ENCODE measurements around the gene MAP3K21. TPM values are rescaled to one million over a fixed set of nuclear protein-coding genes. Genes with fewer than 3 reads are reported as not detected.

MAP3K21 gene
- total RNA-seq, result 9.2 TPM
- long read RNA-seq, full-length matches to known transcripts, result 6 of 11 reads
- long read RNA-seq, partial matches to known transcripts, result 4 of 11 reads
- long read RNA-seq, other reads (novel, unspliced or antisense), result 1 of 11 reads

DNA sequence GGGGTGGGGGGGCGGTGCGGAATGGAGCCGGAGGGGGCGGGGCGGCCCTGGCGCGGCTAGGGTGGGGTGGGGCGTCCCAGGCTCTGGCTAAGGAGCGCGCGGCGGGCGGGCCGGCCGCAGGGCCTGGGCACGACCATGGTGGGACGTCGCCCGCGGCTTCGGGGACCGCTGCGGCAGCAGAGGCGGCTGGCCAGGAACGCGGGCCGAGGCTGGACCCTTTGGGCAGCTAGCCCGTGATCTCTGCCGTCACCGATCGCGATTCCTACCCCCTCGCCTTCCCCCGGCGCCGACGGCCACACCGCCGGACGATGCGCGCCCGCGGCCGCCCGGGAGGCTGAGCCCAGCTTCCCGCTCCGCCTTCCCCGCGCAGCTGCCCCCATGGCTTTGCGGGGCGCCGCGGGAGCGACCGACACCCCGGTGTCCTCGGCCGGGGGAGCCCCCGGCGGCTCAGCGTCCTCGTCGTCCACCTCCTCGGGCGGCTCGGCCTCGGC lies at the start of gene MAP3K21:
TSS of gene MAP3K21 (plus strand) at position 74 of the 491 bp plus-strand sequence. CDS start at position 379, 305 bp downstream.
- DNase-seq (no peak), ATAC-seq (peak; percentile 43 to 89)
- Histone ChIP-seq H3K27me3 (ENCODE audit: low read depth) (peaks cover 3% of the 10 kb centered on the region), H3K36me3 (no peaks in the 10 kb centered on the region), H3K4me1 (peaks cover 6% of the 10 kb centered on the region), H3K9me3 (no peaks in the 10 kb centered on the region), H3K27ac (peak within 1 kb of the TSS; percentile 80), H3K4me3 (peak within 1 kb of the TSS; percentile 60)
- TF ChIP-seq CTCF (IDR thresholded peaks at IDR 0.05), result no peak
- intact Hi-C loops (cut with DNase I), result no loop called here

GRCh38 chr1:233278631-233279030 lies 48.9 kb upstream of the MAP3K21 start:
- no peaks in the 10 kb centered on the region for H3K27me3 ChIP-seq (ENCODE audit: low read depth)
- H3K27ac ChIP-seq, result no peak overlapping the region
- intact Hi-C loops (cut with DNase I), result no loop called here
- H3K9me3 ChIP-seq, result no peaks in the 10 kb centered on the region
- no peak overlapping the region for H3K4me3 ChIP-seq
- no peaks in the 10 kb centered on the region for H3K4me1 ChIP-seq
- no peak for TF ChIP-seq CTCF (IDR thresholded peaks at IDR 0.05)
- H3K36me3 ChIP-seq, result no peaks in the 10 kb centered on the region
- ATAC-seq, result no peak
- no peak for DNase-seq

DNA sequence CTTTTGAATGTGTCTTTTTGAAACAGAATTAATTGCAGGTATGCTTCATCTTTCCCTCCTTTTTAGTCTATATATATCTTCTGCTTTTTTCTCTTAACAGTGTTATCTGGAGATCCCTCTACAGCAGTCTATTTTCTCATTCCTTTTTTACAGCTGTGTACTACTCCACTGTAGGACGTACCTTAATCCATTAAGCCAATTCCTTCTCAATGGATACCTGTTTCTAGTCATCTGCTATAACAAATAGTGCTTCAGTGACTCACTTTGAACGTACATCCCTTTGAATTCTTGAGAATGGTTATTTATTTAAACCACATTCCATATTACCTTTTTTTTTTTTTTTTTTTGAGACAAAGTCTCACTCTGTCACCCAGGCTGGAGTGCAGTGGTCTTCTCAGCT lies 47.6 kb upstream of the MAP3K21 start:
- ATAC-seq, result no peak
- intact Hi-C loops (cut with DNase I), result no loop called here

DNA sequence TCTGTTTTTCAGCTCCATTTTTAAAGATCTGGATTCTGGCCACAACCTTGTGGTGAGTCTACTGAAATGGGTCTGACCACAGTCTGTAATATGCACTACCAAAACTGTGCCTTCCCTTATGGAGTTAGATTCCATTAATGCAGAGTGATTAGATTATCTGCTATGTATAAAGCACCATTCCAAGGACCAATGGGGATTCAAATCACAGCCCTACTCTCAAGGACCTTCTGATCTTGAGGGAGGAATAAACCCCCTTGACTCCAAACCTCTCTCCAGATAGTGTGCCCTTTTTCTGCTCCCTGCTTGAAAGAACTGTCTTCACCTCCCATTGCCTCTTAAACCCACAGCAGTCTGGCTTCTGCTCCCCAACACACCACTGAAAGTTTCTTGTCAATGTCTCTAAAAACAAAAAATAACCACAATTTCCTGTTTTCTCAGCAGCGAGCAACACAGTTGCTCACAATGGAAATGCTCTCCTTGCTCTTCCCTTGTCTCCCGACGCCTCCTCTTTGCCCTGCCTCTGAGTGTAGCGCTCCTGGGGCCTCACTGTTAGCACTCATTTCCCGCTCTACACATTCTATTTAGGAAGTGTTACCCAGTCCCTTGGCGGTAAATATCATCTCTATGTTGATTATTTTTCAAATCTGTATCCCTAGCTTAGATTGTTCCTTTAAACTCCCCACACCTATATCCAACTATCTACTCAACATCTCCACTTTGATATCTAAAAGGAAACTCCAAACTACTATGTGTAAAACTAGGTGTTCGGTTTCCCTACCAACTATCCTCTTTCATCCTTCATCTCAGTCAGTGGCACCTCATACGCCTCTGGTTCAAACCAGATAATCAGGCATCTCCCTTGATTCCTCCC lies 45.6 kb upstream of the MAP3K21 start:
- Histone ChIP-seq H3K4me3 (no peak overlapping the region), H3K4me1 (no peaks in the 10 kb centered on the region), H3K27me3 (ENCODE audit: low read depth) (no peaks in the 10 kb centered on the region), H3K36me3 (no peaks in the 10 kb centered on the region), H3K9me3 (no peaks in the 10 kb centered on the region), H3K27ac (no peak overlapping the region)
- DNase-seq, result no peak
- intact Hi-C loops (cut with DNase I), result no loop called here
- no peak for TF ChIP-seq CTCF (IDR thresholded peaks at IDR 0.05)
- ATAC-seq, result no peak

More for the DNA sequence above, 47.6 kb upstream of the MAP3K21 start:
- H3K4me1 ChIP-seq, result no peaks in the 10 kb centered on the region
- H3K4me3 ChIP-seq, result no peak overlapping the region
- DNase-seq, result no peak
- no peaks in the 10 kb centered on the region for H3K9me3 ChIP-seq
- no peak overlapping the region for H3K27ac ChIP-seq
- TF ChIP-seq CTCF (IDR thresholded peaks at IDR 0.05), result no peak
- no peaks in the 10 kb centered on the region for H3K36me3 ChIP-seq
- no peaks in the 10 kb centered on the region for H3K27me3 ChIP-seq (ENCODE audit: low read depth)

- no peak for ATAC-seq
- intact Hi-C loops (cut with DNase I), result no loop called here
- no peaks in the 10 kb centered on the region for H3K4me1 ChIP-seq
These were observed 45.0 kb upstream of the MAP3K21 start for GRCh38 chr1:233282582-233282886.

More at GRCh38 chr1:233282582-233282886, 45.0 kb upstream of the MAP3K21 start:
- Histone ChIP-seq H3K4me3 (no peak overlapping the region), H3K27me3 (ENCODE audit: low read depth) (no peaks in the 10 kb centered on the region), H3K27ac (no peak overlapping the region), H3K36me3 (no peaks in the 10 kb centered on the region), H3K9me3 (no peaks in the 10 kb centered on the region)
- no peak for DNase-seq
- TF ChIP-seq CTCF (IDR thresholded peaks at IDR 0.05), result no peak

All from lower lobe of right lung (tissue), 2 donors.